Ishikawa (cell line): Measurements from ENCODE around the gene NDST3.

Experiments
- CEBPB ChIP-seq: IDR thresholded peaks from 2 replicates; pipeline ENCODE4 v1.6.1; 2012
- EGR1 ChIP-seq: IDR thresholded peaks from 2 replicates; pipeline ENCODE4 v1.6.1; 2012
- TF ChIP-seq, protein P1 (sequence below): IDR thresholded peaks from 2 replicates; pipeline ENCODE4 v1.6.1; 2012; ENCODE audit warnings: low read depth, mild to moderate bottlenecking

DNA sequence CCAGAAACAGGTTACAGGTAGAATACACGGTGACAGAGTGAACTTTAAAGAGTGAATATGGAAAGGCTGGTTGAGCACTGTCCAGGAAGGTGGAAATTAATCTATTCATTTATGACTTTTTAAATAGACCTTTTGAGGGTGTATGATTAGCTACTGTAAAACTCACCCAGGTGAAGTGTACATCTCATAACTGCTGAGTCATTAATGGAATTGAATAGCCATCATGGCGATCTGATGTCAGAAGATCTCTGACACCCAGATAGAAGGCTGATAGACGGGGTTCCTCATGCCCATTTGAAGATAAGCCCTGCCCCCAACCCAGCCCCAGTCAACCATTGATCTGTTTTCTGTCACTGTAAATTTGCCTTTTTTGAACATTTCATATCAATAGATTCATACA is 234.5 kb downstream of the NDST3 start:
- TF ChIP-seq CEBPB (no peak), EGR1 (no peak)
- TF ChIP-seq, protein P1, sequence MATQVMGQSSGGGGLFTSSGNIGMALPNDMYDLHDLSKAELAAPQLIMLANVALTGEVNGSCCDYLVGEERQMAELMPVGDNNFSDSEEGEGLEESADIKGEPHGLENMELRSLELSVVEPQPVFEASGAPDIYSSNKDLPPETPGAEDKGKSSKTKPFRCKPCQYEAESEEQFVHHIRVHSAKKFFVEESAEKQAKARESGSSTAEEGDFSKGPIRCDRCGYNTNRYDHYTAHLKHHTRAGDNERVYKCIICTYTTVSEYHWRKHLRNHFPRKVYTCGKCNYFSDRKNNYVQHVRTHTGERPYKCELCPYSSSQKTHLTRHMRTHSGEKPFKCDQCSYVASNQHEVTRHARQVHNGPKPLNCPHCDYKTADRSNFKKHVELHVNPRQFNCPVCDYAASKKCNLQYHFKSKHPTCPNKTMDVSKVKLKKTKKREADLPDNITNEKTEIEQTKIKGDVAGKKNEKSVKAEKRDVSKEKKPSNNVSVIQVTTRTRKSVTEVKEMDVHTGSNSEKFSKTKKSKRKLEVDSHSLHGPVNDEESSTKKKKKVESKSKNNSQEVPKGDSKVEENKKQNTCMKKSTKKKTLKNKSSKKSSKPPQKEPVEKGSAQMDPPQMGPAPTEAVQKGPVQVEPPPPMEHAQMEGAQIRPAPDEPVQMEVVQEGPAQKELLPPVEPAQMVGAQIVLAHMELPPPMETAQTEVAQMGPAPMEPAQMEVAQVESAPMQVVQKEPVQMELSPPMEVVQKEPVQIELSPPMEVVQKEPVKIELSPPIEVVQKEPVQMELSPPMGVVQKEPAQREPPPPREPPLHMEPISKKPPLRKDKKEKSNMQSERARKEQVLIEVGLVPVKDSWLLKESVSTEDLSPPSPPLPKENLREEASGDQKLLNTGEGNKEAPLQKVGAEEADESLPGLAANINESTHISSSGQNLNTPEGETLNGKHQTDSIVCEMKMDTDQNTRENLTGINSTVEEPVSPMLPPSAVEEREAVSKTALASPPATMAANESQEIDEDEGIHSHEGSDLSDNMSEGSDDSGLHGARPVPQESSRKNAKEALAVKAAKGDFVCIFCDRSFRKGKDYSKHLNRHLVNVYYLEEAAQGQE, result no peak
